Measurements from ENCODE around the gene ZC3H7B. TPM values are rescaled to one million over a fixed set of nuclear protein-coding genes. Genes with fewer than 3 reads are reported as not detected.
A peak's percentile ranks its signal among the peaks of the same experiment; 100 is the strongest.

ZC3H7B gene
- total RNA-seq, 1 experiment from 2014 or later, result 62.7 TPM

- H3K4me1 ChIP-seq (replicated peaks; ENCODE audit: insufficient read depth), result peaks cover 16% of the 10 kb centered on the region
- no peaks in the 10 kb centered on the region for H3K79me2 ChIP-seq (ENCODE audit: low read depth)
- BruUV-seq (replicated peaks), result no TSS peak
- no peak for TF ChIP-seq EZH2 (IDR thresholded peaks at IDR 0.05; ENCODE audit: low read depth)
- TF ChIP-seq, protein P1, sequence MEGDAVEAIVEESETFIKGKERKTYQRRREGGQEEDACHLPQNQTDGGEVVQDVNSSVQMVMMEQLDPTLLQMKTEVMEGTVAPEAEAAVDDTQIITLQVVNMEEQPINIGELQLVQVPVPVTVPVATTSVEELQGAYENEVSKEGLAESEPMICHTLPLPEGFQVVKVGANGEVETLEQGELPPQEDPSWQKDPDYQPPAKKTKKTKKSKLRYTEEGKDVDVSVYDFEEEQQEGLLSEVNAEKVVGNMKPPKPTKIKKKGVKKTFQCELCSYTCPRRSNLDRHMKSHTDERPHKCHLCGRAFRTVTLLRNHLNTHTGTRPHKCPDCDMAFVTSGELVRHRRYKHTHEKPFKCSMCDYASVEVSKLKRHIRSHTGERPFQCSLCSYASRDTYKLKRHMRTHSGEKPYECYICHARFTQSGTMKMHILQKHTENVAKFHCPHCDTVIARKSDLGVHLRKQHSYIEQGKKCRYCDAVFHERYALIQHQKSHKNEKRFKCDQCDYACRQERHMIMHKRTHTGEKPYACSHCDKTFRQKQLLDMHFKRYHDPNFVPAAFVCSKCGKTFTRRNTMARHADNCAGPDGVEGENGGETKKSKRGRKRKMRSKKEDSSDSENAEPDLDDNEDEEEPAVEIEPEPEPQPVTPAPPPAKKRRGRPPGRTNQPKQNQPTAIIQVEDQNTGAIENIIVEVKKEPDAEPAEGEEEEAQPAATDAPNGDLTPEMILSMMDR (conservative IDR thresholded peaks at IDR 0.05), result no peak
- H3K9me2 ChIP-seq (ENCODE audit: insufficient read depth), result no peaks in the 10 kb centered on the region
- H3K36me3 ChIP-seq (ENCODE audit: low read depth), result no peaks in the 10 kb centered on the region
- CTCF ChIA-PET, result no interaction called here
- H3K4me2 ChIP-seq, result no peak overlapping the region
- H3K27me3 ChIP-seq (ENCODE audit: insufficient read depth, low read depth), result no peaks in the 10 kb centered on the region
- H3K27ac ChIP-seq, result no peak overlapping the region
- H4K20me1 ChIP-seq (ENCODE audit: insufficient read depth), result no peaks in the 10 kb centered on the region
- no peak for DNase-seq
- H3K4me3 ChIP-seq, result no peak overlapping the region
- intact Hi-C loops (cut with micrococcal nuclease; ENCODE audit: unreplicated experiment), result loop anchor here (5.0 kb wide), 1 partner anchor 83 kb away; the partner anchor contains the start of gene RANGAP1
- no peaks in the 10 kb centered on the region for H3K9me3 ChIP-seq (ENCODE audit: insufficient read depth, low read depth)
- POLR2A ChIA-PET (ENCODE audit: unreplicated experiment), result no interaction called here
- no peak overlapping the region for H2AFZ ChIP-seq
- H3F3A ChIP-seq (ENCODE audit: insufficient read depth, low read depth), result peaks cover 9% of the 10 kb centered on the region; the same call in 1 of the 2 replicates
Measured at GRCh38 chr22:41369837-41370236, 68.5 kb downstream of the ZC3H7B start.

DNA sequence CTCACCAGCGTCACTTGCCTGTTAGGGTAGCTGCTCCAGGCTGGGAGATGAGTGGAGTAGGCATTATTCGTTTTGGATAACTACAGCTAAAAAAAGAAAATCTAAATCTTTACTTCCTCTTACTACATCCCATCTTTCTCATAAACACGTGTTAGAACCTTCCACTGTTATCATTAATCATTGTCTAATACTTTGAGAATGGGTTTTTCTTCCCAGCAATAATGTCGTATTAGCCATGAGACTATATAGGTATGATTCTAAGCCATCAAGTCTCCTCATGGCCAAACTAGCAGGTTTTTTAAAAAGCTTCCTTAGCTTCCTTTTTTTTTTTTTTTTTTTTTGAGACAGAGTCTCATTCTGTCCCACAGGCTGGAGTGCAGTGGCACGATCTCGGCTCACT is 76.5 kb downstream of the ZC3H7B start:
- Histone ChIP-seq H3K27me3 (ENCODE audit: insufficient read depth, low read depth) (no peaks in the 10 kb centered on the region), H4K20me1 (ENCODE audit: insufficient read depth) (no peaks in the 10 kb centered on the region), H3K36me3 (ENCODE audit: low read depth) (no peaks in the 10 kb centered on the region), H3K27ac (no peak overlapping the region), H2AFZ (no peak overlapping the region), H3K9me3 (ENCODE audit: insufficient read depth, low read depth) (no peaks in the 10 kb centered on the region), H3K79me2 (ENCODE audit: low read depth) (peaks cover 5% of the 10 kb centered on the region; the same call in 1 of the 2 replicates), H3K4me3 (no peak overlapping the region), H3K4me1 (replicated peaks; ENCODE audit: insufficient read depth) (peaks cover 18% of the 10 kb centered on the region), H3K4me2 (no peak overlapping the region), H3K9me2 (ENCODE audit: insufficient read depth) (no peaks in the 10 kb centered on the region), H3F3A (ENCODE audit: insufficient read depth, low read depth) (peaks cover 16% of the 10 kb centered on the region)
- POLR2A ChIA-PET (ENCODE audit: unreplicated experiment), result interaction anchor here (0.6 kb wide), 2 partner anchors 108 to 539 kb away, joined by 3 read pairs; no protein-coding TSS in a partner anchor
- DNase-seq, result no peak
- BruUV-seq (replicated peaks), result no TSS peak
- CTCF ChIA-PET, result interaction anchor here (0.7 kb wide), 1 partner anchor 11 kb away, joined by 5 read pairs; no protein-coding TSS in a partner anchor
- intact Hi-C loops (cut with micrococcal nuclease; ENCODE audit: unreplicated experiment), result no loop called here
- TF ChIP-seq, protein P1 (conservative IDR thresholded peaks at IDR 0.05), result no peak
- no peak for TF ChIP-seq EZH2 (IDR thresholded peaks at IDR 0.05; ENCODE audit: low read depth)

- no TSS peak for BruUV-seq (replicated peaks)
- Histone ChIP-seq H3K79me2 (ENCODE audit: low read depth) (peaks cover 5% of the 10 kb centered on the region; the same call in 1 of the 2 replicates), H3K36me3 (ENCODE audit: low read depth) (no peaks in the 10 kb centered on the region), H3K27ac (peak overlapping the region; percentile 96), H3F3A (ENCODE audit: insufficient read depth, low read depth) (peaks cover 16% of the 10 kb centered on the region), H3K4me2 (peak overlapping the region; percentile 89), H3K4me3 (peak overlapping the region; percentile 85), H3K9me2 (ENCODE audit: insufficient read depth) (no peaks in the 10 kb centered on the region), H4K20me1 (ENCODE audit: insufficient read depth) (no peaks in the 10 kb centered on the region), H3K27me3 (ENCODE audit: insufficient read depth, low read depth) (no peaks in the 10 kb centered on the region), H3K9me3 (ENCODE audit: insufficient read depth, low read depth) (no peaks in the 10 kb centered on the region), H3K4me1 (replicated peaks; ENCODE audit: insufficient read depth) (peaks cover 21% of the 10 kb centered on the region), H2AFZ (peak overlapping the region; percentile 77)
- ChIA-PET POLR2A (ENCODE audit: unreplicated experiment) (interaction anchor here (0.6 to 1.9 kb wide), 14 partner anchors 7 to 705 kb away, joined by 3 to 37 read pairs (median 4); partner anchors contain the start of genes TOB2 and ZC3H7B), CTCF (interaction anchor here (0.6 to 2.2 kb wide), 6 partner anchors 9 to 311 kb away, joined by 3 to 10 read pairs (median 4); no protein-coding TSS in a partner anchor)
- intact Hi-C loops (cut with micrococcal nuclease; ENCODE audit: unreplicated experiment), result loop anchor here (1.0 to 5.0 kb wide), 6 partner anchors 14 to 290 kb away; partner anchors contain the start of genes RANGAP1 and ZC3H7B
- DNase-seq, result peak in 1 of 2 experiments; percentile 80
- TF ChIP-seq, protein P1 (conservative IDR thresholded peaks at IDR 0.05), result no peak
- TF ChIP-seq EZH2 (IDR thresholded peaks at IDR 0.05; ENCODE audit: low read depth), result no peak
Measured at GRCh38 chr22:41380993-41381328, 79.6 kb downstream of the ZC3H7B start.

Data from PC-9 (cell line).